Endothelial cell of hepatic sinusoid (primary cell): ENCODE data around the gene STRADA.

Source experiments
- in situ Hi-C: cut with HindIII; loops from 2 replicates; pipeline ENCODE4 v1.10.0; 2017; ENCODE audit warnings: low sequenced_read_pairs

Gene STRADA

DNA sequence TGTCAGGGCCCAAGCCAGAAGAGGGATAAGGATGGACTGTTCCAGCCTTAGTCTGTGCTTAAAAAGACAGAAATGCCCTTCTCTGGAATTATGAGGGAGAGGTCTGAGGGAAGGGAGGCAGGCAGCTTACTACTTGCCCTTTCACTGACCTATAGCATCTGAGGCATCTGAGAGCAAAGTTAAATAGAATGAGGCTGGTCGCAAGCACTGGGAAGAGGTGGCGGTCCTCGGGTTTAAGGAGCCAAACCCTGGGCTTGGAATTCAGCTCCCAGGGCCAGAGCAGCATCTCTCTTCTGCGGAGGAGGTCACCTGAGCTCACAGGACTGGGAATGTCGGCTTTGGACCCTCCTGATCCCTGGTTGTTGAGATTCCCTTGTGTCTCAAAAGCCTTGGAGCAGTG, 38.6 kb downstream of the STRADA start:
- in situ Hi-C loops: no loop called here

- in situ Hi-C loops: no loop called here
Observed at GRCh38 chr17:63702721-63703015, 38.9 kb downstream of the STRADA start.

DNA sequence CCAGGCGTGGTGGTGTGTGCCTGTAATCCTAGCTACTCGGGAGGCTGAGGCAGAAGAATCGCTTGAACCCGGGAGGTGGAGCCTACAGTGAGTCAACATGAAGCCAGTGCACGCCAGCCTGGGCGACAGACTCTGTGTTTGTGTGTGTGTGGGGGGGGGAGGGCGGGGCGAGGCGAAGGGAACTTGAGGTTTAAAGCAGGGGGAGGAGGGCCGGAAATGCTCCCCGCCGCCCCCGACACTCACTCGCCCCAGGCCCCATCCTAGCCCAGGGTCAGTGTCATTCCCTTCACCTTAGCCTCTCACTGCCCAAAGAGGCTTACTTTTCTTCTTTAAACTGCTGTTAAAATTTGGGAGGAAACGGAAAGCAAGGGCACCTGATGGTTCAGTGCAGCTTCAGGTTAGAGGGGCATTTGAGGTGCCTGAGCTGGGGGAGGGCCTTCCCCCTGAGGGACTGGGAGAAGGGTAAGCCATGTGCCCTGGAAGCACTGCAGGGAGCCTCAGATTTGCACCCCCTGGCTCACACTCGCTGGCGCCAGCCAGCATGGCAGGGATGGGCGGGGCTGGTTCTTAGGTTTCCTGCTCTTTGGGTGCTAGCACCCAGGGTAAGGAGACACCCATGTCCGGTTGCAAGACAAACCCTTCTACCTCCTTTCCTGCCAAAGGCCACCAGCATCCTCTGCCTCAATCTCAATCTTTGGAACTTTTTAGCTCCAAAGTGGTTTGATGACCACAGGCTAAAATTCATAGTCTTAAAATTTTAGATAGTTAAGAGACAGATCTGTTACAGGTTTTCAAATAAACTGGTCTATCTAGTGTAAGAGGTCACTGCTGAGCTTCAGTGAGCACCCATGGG, 39.5 kb downstream of the STRADA start:
- in situ Hi-C loops: no loop called here

DNA sequence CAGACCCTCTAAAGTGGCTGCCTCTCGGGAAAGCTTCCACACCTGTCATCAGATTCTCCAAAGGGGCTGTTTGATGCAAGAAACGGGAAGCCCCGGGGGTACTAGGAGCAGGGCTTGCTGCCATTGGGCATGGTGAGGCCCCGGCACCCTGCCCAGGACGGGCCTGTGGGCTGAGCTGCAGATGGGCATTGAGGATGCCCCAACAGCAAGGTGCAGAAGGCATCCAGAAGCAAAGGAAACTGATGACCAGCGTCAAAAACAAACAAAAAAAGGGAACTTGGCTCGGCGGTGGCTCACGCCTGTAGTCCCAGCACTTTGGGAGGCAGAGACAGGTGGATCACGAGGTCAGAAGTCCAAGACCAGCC, 40.2 kb downstream of the STRADA start:
- in situ Hi-C loops: no loop called here

- in situ Hi-C loops: no loop called here
Observed at GRCh38 chr17:63700528-63701455, 40.8 kb downstream of the STRADA start.

GRCh38 chr17:63699638-63700527, 41.7 kb downstream of the STRADA start, which contains the start of gene LIMD2:
LIMD2 (minus strand) TSS chr17:63700125; CDS start chr17:63699298, 827 bp downstream.
- in situ Hi-C loops: no loop called here

DNA sequence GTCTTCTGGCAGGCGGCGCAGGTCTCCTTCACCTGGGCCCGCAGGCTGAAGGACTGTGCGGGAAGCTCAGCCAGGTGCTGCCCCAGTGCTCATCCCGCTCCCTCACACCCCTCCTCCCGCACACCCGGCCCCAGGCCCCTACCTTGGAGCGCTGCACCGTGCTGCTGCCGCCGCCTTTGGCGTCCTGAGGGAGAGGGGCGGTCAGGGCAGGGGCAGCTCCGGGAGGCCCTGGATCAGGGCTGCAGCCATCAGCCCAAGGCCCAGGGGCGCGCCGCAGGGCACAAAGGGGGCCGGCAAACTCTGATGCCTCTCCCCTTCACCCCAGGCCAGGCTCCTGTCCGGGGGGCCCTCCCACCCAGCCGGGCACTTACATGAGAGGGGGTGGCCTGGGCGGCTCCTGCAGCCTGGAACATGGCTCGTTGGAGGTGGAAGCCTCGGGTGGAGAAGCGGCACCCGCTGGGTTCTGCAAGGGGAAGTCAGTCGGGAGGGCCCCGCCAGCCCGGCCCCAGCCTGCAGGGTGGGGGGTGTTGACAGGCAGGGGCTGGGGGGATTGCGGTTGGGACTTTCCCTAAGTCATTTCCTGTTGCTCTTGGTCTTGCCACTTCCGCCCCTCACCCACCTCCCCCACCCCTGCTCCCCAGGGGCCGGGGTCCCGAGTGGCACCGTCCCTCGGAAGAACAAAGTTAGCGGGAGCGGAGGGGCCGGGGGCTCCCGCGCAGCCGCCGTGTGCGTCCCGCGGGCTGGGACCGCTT, 42.5 kb downstream of the STRADA start:
- in situ Hi-C loops: no loop called here

DNA sequence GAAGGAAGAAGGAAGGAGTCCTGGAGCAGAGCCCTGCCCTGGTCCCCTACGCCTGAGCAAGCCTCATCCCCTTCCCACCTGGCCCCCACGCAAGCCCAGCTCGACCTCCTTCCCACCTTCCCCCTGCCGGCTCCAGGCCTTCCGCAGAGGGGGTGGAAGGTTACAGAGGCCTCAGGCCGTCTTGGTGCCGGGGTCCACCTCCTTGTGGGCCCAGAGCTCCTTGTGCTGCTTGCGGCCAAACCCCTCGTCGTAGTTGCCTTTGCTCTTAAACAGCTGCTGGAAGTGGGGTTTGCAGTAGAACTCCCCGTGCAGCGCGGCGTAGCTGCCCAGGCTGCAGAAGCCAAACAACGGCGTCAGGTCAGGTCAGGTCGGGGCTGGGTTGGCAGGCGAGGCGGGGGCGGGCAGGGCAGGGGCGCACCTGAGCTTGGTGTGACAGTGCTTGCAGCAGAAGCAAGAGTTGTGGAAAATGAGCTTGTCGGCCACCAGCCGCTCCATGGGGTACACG, 43.2 kb downstream of the STRADA start:
- in situ Hi-C loops: no loop called here

DNA sequence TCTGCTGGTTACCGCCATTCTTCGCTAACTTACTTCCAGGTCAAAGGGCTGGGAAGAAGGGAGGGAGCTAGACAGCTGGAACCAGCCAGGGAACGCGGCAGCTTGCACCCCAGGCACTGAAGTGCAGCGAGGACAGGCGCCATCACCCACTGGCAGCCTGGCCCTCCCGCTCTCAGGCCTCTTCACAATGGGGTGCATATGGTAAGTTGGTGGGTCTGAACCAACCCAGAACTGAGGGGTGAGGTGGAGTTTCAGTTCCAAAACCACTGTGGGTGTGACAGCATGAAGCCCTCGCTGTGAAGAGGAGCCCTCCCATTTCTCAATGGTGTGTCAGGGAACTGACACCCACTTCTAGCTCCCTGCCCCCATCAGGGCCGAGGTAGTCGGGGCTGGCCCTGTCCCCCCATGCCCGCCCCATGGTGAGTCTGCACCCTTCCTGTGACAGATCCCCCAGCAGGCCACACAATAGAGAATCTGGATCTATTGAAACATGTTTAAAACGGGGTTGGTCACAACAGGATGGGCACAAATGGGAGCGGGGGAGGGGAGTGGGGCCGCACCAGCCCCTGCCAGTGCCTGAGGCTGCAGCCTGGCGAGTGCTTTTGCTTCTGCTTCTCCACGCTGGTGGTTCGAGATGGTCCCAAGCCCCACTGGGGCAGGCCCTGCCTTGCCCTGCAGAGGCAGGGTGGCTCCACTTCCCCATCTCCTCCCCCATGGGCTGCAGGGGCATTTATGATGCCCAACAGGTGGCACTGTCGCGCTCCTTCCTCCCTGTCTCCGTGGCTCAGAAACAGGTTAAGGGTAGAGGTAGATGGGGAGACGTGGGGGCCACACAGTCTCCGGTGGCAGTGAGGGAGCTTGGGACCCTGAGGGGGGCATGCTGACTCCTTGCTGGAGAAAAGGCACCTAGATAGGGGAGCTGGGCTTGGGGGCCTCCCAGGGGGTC, 44.0 kb downstream of the STRADA start:
- in situ Hi-C loops: no loop called here

GRCh38 chr17:63696381-63696961, 45.1 kb downstream of the STRADA start:
- in situ Hi-C loops: no loop called here

GRCh38 chr17:63695889-63696288, 45.7 kb downstream of the STRADA start:
- in situ Hi-C loops: no loop called here

DNA sequence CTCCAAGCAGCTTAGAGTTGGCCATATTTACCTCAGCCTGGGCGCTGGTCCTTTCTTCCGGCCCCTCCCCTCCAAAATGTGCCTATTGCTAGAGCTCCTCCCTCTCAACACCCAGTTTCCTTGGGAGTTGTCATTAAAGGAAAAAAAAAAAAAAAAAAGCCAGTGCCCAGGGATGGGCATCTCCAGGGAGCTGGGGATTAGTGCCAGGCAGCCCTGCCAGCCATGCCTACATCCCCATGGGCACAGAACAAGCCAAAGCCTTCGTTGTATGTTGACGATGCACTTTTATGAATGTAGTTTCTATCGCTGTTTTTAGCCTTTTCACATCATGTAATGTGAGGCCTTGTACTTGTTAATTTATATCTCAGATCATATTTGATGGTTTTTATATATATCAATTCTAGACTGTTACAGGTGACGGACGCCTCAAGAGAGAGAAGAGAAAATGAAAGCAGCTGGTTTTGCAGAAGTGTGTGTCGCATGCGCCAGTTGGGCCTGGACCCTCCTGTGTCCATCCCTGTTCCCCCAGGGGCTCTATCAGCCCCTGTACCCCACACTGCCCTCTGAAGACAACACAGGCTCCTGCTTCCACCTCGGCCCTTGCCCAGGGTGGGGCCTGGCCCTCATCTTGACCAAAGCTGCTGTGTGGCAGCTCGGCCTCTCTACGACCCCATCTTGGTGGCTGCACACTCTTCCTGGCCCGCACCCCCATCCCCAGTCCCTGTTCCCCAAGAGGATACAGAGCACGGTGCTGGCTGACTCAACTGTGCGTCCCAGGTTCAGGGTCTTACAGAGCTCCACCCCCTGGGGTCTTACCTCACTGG, 46.4 kb downstream of the STRADA start:
- in situ Hi-C loops: no loop called here

GRCh38 chr17:63694229-63694949, 47.2 kb downstream of the STRADA start:
- in situ Hi-C loops: no loop called here

- in situ Hi-C loops: no loop called here
Observed at GRCh38 chr17:63693411-63694113, 48.0 kb downstream of the STRADA start.

DNA sequence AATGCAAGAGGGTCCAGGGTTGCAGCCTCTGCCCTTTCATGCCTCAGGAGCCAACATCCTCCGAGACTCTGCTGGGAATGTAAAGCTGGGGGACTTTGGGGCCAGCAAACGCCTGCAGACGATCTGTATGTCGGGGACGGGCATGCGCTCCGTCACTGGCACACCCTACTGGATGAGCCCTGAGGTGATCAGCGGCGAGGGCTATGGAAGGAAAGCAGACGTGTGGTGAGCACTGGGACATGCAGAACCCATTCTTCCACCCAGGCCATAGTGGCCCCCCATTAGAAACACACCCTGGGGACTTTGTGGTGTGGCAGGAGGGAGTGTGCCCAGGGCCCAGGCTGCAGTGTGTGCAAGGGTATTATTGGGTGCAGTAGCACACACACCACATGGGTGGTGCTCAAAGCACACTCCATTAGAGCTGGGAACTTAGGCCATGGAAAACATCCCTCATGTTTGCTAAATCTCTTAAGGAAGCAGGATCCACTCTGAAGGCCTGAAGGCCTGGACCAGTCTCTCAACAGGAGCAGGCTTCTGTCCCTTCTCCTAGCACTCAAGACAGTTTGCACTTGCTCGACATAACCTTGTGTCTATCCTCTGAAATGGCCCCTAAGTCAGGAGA, 49.3 kb downstream of the STRADA start:
- in situ Hi-C loops: no loop called here

DNA sequence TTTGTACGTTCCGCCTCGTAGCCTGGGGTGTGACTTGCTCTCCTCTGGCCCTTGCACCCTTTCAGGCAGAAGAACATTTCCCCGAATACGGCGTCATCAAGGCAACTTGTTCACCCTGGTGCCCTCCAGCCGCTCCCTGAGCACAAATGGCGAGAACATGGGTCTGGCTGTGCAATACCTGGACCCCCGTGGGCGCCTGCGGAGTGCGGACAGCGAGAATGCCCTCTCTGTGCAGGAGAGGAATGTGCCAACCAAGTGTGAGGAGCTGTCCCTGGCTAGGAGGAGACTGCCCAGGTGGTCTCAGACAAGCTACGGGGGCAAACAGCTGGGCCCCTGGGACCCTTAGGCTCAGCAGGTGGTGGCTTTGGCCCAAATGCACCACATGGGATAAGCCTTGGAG, 52.1 kb downstream of the STRADA start:
- in situ Hi-C loops: no loop called here
